ENCODE data around the gene GAREM1.

DNA sequence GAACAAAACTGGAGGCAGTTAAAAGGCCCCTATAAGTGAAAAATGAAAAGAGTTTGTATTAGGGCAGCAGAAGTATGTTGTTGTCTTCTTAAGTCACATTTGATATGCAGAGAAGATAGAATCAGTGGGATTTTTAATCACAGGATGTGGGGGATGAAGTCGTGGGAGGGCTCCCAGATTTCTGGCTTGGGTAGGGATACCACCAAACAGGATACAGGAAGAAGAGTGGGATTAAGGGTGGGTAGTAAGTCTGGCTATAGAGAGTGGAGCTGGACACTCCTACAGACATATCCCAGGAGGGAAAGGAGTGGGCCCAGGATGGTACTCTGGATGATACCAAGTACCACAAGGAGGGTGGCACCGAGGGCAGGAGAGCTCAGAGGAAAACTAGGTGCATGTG is 99.3 kb downstream of the GAREM1 start:
- TF ChIP-seq POLR2A (IDR thresholded peaks at IDR 0.05; ENCODE audit: extremely low read depth, insufficient read length), result no peak
- TF ChIP-seq, protein P1, sequence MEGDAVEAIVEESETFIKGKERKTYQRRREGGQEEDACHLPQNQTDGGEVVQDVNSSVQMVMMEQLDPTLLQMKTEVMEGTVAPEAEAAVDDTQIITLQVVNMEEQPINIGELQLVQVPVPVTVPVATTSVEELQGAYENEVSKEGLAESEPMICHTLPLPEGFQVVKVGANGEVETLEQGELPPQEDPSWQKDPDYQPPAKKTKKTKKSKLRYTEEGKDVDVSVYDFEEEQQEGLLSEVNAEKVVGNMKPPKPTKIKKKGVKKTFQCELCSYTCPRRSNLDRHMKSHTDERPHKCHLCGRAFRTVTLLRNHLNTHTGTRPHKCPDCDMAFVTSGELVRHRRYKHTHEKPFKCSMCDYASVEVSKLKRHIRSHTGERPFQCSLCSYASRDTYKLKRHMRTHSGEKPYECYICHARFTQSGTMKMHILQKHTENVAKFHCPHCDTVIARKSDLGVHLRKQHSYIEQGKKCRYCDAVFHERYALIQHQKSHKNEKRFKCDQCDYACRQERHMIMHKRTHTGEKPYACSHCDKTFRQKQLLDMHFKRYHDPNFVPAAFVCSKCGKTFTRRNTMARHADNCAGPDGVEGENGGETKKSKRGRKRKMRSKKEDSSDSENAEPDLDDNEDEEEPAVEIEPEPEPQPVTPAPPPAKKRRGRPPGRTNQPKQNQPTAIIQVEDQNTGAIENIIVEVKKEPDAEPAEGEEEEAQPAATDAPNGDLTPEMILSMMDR (IDR thresholded peaks at IDR 0.05; ENCODE audit: low read depth, low read length), result no peak
- TF ChIP-seq MYC (IDR thresholded peaks at IDR 0.05; ENCODE audit: low read depth, low read length), result no peak

All from NB4 (cell line).